Measurements from ENCODE around the gene CXorf58. TPM values are rescaled to one million over a fixed set of nuclear protein-coding genes. Genes with fewer than 3 reads are reported as not detected.

Gene CXorf58
- total and polyA plus RNA-seq, 2 of the 8 experiments (the other 6 are each of a cell fraction or from before 2014, with no cell fraction given) = 0.05 TPM; not detected in 1

GRCh38 chrX:23896981-23897380 is 10.8 kb upstream of the CXorf58 start (continued):
- TF ChIP-seq ZNF274 (IDR thresholded peaks at IDR 0.05; ENCODE audit: borderline replicate concordance, extremely low read depth, low read length) (no peak), KDM1A (IDR thresholded peaks at IDR 0.05; ENCODE audit: borderline replicate concordance, low read length) (no peak)
